ENCODE results near the gene GRIK1.

Gene GRIK1

GRCh38 chr21:29626801-29627470, 312.9 kb downstream of the GRIK1 start:
- no peak overlapping the region for H3K4me3 ChIP-seq (ENCODE audit: low read depth, low read length)
- H3K36me3 ChIP-seq (ENCODE audit: control insufficient read depth in 2 of 2, insufficient read depth in 1 of 2, low read length in 2 of 2), result no peaks in the 10 kb centered on the region
- no peaks in the 10 kb centered on the region for H3K9me3 ChIP-seq (ENCODE audit: control insufficient read depth, insufficient read depth, low read depth, low read length)
- H3K4me1 ChIP-seq (ENCODE audit: control insufficient read depth, insufficient read depth, low read length), result no peaks in the 10 kb centered on the region
- no peak overlapping the region for H3K27ac ChIP-seq (ENCODE audit: extremely low read depth, low read depth, low read length)
- ChIA-PET POLR2A (no interaction called here), CTCF (no interaction called here)
- no peak for TF ChIP-seq ZNF311 (tag by site-specific recombination; IDR thresholded peaks at IDR 0.05; ENCODE audit: borderline replicate concordance)
- TF ChIP-seq ZNF221 (tag by site-specific recombination; IDR thresholded peaks at IDR 0.05; ENCODE audit: borderline replicate concordance), result no peak
- no peak for TF ChIP-seq ZFP37 (tag by site-specific recombination; IDR thresholded peaks at IDR 0.05)
- TF ChIP-seq GFI1B (tag by site-specific recombination; IDR thresholded peaks at IDR 0.05), result no peak
- no peak for TF ChIP-seq ZNF157 (tag by site-specific recombination; IDR thresholded peaks at IDR 0.05)
- TF ChIP-seq SP7 (tag by site-specific recombination; IDR thresholded peaks at IDR 0.05), result no peak
- no peak for TF ChIP-seq ZBTB8A (tag by site-specific recombination; IDR thresholded peaks at IDR 0.05)
- TF ChIP-seq TCF7L2 (IDR thresholded peaks at IDR 0.05; ENCODE audit: borderline replicate concordance, low read depth, low read length), result no peak
- no peak for TF ChIP-seq ELK4 (IDR thresholded peaks at IDR 0.05; ENCODE audit: borderline replicate concordance, low read depth, low read length)
- no peak for TF ChIP-seq ZNF514 (tag by site-specific recombination; IDR thresholded peaks at IDR 0.05)
- no peak for TF ChIP-seq ZFP3 (tag by site-specific recombination; IDR thresholded peaks at IDR 0.05; ENCODE audit: low read depth)
- TF ChIP-seq KLF17 (tag by site-specific recombination; IDR thresholded peaks at IDR 0.05), result no peak

DNA sequence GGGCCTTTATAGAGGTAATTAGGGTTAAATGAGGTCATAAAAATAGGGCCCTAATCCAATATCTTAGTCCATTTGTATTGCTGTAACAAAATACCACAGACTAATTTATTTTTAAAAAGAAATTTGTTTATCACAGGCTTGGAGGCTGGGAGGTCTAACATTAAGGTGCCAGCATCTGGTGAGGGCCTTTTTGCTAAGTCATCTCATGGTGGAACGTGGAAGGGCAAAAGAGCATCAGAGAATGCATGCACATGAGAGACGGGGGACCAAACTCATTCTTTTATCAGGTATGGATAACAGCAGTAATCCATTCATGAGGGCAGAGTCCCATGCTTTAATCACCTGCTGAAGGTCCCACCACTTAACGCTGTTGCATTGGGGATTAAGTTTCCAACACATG, 313.8 kb downstream of the GRIK1 start:
- Histone ChIP-seq H3K27ac (ENCODE audit: extremely low read depth, low read depth, low read length) (no peak overlapping the region), H3K4me1 (ENCODE audit: control insufficient read depth, insufficient read depth, low read length) (no peaks in the 10 kb centered on the region), H3K9me3 (ENCODE audit: control insufficient read depth, insufficient read depth, low read depth, low read length) (no peaks in the 10 kb centered on the region), H3K36me3 (ENCODE audit: control insufficient read depth in 2 of 2, insufficient read depth in 1 of 2, low read length in 2 of 2) (no peaks in the 10 kb centered on the region), H3K4me3 (ENCODE audit: low read depth, low read length) (no peak overlapping the region)
- POLR2A ChIA-PET, result no interaction called here
- TF ChIP-seq ZNF174 (tag by site-specific recombination; IDR thresholded peaks at IDR 0.05) (no peak), ZFP3 (tag by site-specific recombination; IDR thresholded peaks at IDR 0.05; ENCODE audit: low read depth) (no peak), ZNF624 (tag by site-specific recombination; IDR thresholded peaks at IDR 0.05) (no peak), MEIS1 (CRISPR knock-in tag; IDR thresholded peaks at IDR 0.05; ENCODE audit: borderline replicate concordance) (no peak), ZNF214 (tag by site-specific recombination; IDR thresholded peaks at IDR 0.05; ENCODE audit: borderline replicate concordance) (no peak), ZNF501 (tag by site-specific recombination; IDR thresholded peaks at IDR 0.05) (no peak), ZNF404 (tag by site-specific recombination; IDR thresholded peaks at IDR 0.05) (no peak), SP3 (tag by site-specific recombination; IDR thresholded peaks at IDR 0.05) (no peak), KLF7 (tag by site-specific recombination; IDR thresholded peaks at IDR 0.05; ENCODE audit: borderline replicate concordance) (no peak), ZNF513 (tag by site-specific recombination; IDR thresholded peaks at IDR 0.05) (no peak), ZNF548 (tag by site-specific recombination; IDR thresholded peaks at IDR 0.05) (no peak), ZXDB (tag by site-specific recombination; IDR thresholded peaks at IDR 0.05) (no peak), ZSCAN30 (tag by site-specific recombination; IDR thresholded peaks at IDR 0.05) (no peak), ZFP41 (tag by site-specific recombination; IDR thresholded peaks at IDR 0.05; ENCODE audit: borderline replicate concordance) (no peak), ZNF184 (tag by site-specific recombination; IDR thresholded peaks at IDR 0.05) (no peak), ZNF121 (tag by site-specific recombination; IDR thresholded peaks at IDR 0.05) (no peak)
- CTCF ChIA-PET, result interaction anchor here (0.5 kb wide), 1 partner anchor 13 kb away, joined by 3 read pairs; no protein-coding TSS in a partner anchor
